MM.1S (cell line): Measurements from ENCODE around the gene LIG3.

ENCODE experiments used
- EZH2 ChIP-seq: fragments of 300-600 bp; sonication (generic); optimal IDR thresholded peaks from 2 replicates; pipeline ENCODE3; 2017; ENCODE audit warnings: low read depth, mild to moderate bottlenecking, antibody characterized with exemption, low read length, mixed read lengths
- EZH2phosphoT487 ChIP-seq: fragments of 300-600 bp; sonication (generic); IDR thresholded peaks from 2 replicates; pipeline ENCODE4 v1.6.1; 2018; ENCODE audit warnings: antibody characterized with exemption, low read length
- TF ChIP-seq, protein P1 (sequence below): fragments of 300-600 bp; sonication (generic); IDR thresholded peaks from 2 replicates; pipeline ENCODE4 v1.5.1; 2016; ENCODE audit warnings: antibody characterized with exemption, low read length, mixed read lengths

DNA sequence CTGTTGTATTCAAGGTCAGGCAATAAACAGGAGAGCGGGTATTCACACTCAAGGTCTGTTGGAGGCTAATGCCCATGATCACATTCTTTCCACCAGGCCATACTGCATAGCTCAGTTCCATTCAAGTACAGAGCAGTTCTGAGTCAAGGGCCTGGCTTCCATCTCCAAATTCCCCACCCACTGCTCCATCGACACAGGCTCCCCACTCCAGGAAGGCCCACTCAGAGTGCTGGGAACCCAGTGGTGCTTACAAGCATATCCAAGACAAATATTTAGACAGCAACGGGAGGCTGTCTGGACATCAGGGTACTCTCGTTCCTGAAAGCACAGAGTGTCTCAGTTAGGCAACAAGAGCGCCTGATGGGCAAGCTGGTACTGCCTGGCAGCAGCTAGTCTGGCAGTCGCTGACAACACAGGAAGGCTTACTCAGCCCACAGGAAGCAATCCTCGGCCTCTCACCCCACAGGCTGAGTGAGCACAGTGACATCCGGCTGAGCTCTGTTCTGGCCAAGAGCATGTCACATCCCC lies 42.3 kb downstream of the LIG3 start:
- TF ChIP-seq, protein P1, sequence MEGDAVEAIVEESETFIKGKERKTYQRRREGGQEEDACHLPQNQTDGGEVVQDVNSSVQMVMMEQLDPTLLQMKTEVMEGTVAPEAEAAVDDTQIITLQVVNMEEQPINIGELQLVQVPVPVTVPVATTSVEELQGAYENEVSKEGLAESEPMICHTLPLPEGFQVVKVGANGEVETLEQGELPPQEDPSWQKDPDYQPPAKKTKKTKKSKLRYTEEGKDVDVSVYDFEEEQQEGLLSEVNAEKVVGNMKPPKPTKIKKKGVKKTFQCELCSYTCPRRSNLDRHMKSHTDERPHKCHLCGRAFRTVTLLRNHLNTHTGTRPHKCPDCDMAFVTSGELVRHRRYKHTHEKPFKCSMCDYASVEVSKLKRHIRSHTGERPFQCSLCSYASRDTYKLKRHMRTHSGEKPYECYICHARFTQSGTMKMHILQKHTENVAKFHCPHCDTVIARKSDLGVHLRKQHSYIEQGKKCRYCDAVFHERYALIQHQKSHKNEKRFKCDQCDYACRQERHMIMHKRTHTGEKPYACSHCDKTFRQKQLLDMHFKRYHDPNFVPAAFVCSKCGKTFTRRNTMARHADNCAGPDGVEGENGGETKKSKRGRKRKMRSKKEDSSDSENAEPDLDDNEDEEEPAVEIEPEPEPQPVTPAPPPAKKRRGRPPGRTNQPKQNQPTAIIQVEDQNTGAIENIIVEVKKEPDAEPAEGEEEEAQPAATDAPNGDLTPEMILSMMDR = no peak
- TF ChIP-seq EZH2phosphoT487 = no peak
- TF ChIP-seq EZH2 = no peak
